Stimulated activated CD8-positive, alpha-beta memory T cell treated with anti-CD3 and anti-CD28 coated beads, Interleukin-4, amount 100 ng/mL, for 48 hours (primary cell): Measurements from ENCODE around the gene CBLB.
"Not testable (repeated sequence)": the region's sequence is repeated elsewhere in the genome, so short reads cannot be mapped to it uniquely, and the experiment has no call there.

Experiments used
- DNase-seq: peaks from one replicate; pipeline ENCODE4 v3.0.0-alpha.2; 2020

The CBLB gene

GRCh38 chr3:105746231-105746996 is 122.4 kb downstream of the CBLB start:
- no peak for DNase-seq

- DNase-seq: no peak
These were observed 123.8 kb downstream of the CBLB start for GRCh38 chr3:105745046-105745445.

DNA sequence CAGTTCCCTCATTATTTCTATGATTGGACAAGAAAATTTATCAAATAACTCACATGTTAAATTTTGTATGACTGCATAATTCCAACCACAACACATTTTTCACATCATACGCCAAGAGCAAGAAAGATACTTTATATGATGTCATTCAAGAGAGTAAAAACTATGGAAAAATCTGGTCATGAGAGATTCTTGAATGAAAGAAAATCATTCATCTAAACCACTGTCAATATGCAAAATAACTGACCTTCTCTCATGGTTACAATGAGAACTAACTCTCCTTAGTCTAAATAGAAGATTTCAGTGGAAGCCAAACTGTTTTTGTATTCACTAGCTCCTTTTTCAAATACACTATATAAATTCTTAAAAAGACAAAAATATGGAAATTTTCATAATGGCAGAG is 124.6 kb downstream of the CBLB start:
- DNase-seq: no peak

DNA sequence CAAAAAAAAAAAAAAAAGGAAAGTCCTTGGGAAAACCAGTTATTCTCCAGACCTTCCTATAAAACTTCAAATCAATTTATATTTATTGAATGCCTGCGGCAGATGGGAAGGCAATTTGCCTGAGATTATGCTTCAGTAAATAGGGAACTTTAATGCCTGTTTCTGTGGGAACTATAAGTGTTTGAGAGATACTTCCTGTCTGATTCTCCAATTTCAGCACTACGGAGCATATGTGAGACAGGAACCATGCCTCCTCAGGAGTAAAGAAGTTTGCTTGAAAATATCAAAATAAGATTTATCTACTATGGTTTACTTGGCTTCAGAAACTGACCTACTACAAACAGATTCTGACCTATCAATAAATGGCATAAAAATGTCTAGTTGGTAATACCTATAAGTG is 135.5 kb downstream of the CBLB start:
- no peak for DNase-seq

GRCh38 chr3:105731686-105732085 is 137.1 kb downstream of the CBLB start:
- no peak for DNase-seq

GRCh38 chr3:105730801-105731354 is 137.9 kb downstream of the CBLB start:
- DNase-seq: no peak

- DNase-seq: no peak
These were observed 139.1 kb downstream of the CBLB start for GRCh38 chr3:105729667-105730066.

GRCh38 chr3:105728771-105729312 is 140.0 kb downstream of the CBLB start:
- DNase-seq: no peak

DNA sequence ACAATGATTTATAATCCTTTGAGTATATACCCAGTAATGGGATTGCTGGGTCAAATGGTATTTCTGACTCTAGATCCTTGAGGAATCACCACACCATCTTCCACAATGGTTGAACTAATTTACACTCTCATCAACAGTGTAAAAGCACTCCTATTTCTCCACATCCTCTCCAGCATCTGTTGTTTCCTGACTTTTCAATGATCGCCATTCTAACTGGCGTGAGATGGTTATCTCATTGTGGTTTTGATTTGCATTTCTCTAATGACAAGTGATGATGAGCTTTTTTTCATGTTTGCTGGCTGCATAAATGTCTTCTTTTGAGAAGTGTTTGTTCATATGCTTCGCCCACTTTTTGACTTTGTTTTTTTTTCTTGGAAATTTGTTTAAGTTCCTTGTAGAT is 141.8 kb downstream of the CBLB start:
- DNase-seq: not testable (repeated sequence)

DNA sequence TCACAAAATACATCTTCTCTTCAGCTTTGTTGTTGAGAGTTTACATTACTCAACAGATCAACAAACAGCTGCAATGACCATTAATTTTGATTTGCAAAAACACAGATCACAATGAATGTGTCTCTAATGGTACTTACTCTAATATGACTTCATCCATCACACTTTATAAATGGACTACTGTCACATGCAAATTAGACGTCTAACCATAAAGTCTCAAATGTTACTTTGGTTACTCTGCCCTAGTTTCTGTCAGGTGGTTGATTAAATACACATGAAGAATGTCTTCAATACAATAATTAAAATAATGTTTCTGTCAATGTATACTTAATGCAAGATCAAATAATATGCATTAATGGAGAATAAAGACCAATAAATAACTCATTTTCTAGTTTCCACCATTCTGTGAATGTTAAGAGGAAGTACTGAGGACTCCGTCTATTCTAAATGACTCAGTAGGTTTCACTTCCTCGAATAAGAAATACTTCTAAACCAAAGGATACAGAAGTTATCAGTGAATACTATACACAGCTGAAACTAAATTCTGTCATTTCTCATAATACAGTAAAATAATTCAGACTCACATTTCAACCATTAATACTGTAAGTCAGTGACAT is 145.8 kb downstream of the CBLB start:
- no peak for DNase-seq

DNA sequence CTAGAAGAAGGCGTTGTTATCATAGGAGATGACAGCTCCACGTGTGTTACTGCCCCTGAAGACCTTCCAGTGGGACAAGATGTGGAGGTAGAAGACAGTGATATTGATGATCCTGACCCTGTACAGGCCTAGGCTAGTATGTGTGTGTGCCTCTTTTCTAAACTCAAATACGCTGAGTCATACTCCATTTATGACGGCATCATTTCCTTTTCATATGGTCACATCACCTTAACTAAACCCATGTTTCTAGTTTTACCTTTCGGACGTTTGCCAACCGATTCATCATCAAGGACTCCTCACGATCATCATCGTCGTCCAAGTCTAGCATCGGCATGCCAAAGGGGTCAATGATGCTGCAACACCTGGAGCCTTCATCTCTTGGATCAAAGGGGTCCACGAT is 149.0 kb downstream of the CBLB start:
- DNase-seq: no peak

GRCh38 chr3:105715372-105715771 is 153.4 kb downstream of the CBLB start:
- DNase-seq: no peak

GRCh38 chr3:105714453-105714852 is 154.4 kb downstream of the CBLB start:
- DNase-seq: no peak

GRCh38 chr3:105708980-105709379 is 159.8 kb downstream of the CBLB start:
- no peak for DNase-seq

- no peak for DNase-seq
These were observed 161.8 kb downstream of the CBLB start for GRCh38 chr3:105707009-105707408.

DNA sequence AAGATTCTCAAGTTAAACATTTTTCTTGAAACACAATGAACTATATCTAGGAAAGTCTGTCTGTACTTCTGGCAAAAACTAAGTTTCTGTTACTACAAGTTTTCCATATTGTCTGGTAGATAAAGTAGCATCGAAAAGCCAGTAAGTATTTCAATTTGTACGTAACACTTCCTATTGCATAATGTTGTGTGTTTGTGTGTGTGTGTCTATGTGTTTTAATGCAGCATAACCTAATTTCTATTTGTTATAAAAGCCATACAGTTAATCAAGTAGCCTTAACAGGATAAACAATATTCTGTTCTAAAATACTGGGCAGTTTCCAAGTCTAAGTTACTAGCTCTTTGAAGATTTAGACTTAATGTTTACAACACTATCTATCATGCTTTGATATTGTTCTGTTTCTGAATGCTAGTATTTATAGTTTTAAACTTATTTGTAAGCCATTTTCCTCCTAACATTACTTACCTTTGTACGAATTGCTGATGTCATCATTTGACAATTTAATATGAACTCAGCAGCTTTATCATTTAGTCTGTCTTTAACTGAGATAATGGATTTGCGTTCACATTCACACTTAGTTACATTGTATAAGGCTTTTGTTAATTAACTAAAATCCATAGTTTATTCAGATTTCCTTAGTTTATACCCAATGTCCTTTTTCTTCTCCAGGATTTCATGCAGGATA is 163.9 kb downstream of the CBLB start:
- no peak for DNase-seq

- DNase-seq: peak; percentile 29
These were observed 168.2 kb downstream of the CBLB start for GRCh38 chr3:105700575-105700974.

- DNase-seq: no peak
These were observed 177.2 kb downstream of the CBLB start for GRCh38 chr3:105691633-105692032.

DNA sequence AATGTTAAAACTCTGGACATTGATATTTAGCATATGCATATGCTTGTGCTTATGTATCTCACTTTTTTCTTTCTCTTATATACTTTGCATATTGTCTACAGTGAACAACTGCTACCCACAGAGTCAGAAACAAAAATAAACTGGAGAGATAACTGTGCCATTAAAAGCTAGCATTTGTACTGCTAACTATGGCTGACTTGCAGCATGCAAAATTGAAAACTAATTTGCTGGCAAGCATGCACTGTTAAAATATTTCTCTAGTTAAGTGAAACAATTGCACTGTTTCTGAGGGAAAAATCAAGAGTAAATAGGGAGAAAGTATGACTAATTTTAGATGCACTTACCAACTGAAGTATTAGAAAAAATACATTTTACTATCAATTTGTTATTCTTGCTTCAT is 177.8 kb downstream of the CBLB start:
- DNase-seq: no peak

GRCh38 chr3:105688821-105689220 is 180.0 kb downstream of the CBLB start:
- no peak for DNase-seq

DNA sequence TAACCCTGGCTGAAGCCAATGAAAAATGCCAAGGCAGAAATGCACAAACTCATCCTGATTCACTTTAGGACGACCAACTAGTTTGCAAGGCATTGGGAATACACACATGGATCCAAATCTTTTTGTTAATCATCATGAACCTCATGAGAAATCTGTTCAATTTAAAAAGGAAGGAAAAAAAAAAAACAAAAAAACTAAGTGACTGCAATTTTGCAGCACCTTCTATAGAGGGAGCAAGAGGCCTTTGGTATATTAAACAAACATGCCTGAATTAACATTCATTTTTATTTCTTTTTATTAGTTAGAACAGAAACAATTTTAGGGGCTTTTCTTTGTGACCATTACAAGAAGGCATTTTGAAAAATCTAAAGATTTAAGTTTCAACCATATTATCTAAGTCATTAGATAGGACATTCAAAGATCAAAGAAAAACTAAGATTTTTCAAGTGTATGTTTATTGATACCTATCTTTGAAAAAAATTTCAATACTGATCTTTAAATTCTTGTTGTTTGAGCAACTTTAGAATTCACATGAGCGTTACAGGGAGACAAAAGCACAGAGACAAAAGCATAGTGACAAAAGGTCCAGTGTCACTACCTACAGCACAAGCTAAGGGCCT is 182.4 kb downstream of the CBLB start:
- DNase-seq: no peak

DNA sequence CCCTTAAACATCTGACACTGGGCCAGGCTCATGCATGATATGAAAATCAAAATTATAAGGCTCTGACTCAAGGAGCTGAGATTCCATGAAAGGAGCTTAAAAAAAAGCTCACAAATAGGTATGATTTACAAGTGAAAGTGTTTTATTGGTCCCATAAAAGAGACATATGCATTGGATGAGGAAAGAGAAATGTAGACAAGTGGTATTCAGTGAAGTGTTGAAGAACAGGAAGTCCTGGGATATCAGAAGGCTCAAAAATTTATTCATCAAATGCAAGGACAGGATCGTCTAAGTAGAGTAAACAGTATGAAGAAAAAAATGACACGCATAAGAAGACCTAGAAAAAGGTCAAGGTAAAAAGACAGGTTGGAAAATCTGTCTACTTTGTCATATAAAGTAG is 188.9 kb downstream of the CBLB start:
- no peak for DNase-seq

DNA sequence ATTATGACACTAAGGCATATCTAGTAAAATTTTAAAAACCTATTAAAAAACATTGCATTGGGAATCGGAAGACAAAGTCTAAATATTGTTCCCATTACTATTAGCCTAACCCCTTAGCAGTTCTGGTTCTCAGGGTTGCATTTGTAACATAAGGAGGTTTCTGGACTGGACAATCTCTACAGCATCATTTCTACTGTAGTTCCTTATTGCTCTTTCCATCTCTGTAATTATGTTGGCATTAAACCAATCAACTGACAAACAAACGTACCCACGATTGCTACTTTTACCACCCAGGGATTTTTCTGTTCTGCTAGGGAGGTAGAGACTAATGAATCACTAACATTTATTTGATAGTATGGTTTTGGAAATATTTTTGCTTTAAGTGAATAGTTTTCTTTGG is 190.8 kb downstream of the CBLB start:
- no peak for DNase-seq
